Activated CD8-positive, alpha-beta memory T cell treated with anti-CD3 and anti-CD28 coated beads, Interleukin-2, amount 50 U/mL, for 1 hour (primary cell): ENCODE results near the gene TEX29.

Source experiments
- DNase-seq: peaks from one replicate; pipeline ENCODE4 v3.0.0-alpha.2; 2020; ENCODE audit errors: extremely low read depth

TEX29 gene

DNA sequence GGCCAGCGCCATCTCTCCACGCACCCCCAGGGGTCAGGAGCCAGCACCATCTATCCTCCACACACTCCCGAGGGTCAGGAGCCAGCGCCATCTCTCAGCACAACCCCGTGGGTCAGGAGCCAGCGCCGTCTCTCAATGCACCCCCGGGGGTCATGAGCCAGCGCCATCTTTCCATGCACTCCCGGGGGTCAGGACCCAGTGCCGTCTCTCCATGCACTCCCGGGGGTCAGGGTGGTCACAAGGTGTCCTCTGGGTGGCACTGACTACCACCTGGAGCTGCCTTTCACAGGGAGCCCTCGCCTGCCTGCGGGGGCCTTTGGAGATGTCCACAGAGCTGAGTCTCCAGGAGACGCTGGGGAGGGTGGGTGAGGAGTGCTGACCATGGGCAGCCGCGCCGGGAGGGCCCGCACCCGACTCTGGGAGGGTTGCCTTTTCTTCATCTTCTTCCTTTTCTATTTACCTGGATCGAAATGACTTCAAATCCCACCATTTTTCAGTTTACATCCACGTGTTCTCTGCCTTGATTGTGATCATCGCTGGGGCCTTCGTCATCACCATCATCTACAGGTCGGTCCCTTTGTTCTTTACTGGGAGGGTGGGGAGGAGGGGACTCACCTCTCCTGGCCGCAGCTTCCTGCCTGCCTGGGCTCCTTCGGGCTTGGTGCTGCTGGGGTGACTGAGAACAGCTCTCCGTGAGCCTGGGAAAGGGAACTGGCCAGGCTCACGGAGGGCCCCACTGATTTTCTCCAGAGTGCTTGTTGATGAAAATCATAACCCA is 19.1 kb downstream of the TEX29 start:
- no peak for DNase-seq

DNA sequence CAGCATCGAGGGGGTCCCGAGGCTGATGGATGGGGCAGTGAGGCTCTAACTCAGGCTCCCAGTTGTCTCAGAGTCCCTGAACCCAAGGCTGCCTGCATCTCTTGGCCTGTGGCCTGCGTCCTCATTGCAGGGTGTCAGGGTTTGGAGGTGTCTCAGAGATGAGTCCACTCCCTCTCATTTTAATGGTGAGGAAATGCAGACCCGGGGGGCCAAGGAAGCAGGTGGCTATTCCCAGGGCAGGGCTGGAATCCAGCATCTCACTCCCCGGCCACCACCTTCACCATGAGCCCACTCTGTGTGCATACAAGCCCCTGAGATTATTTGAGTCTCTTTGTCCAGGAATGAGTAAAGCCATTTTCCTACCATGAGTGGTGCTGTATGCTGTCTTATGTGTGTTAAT is 21.4 kb downstream of the TEX29 start:
- DNase-seq: no peak

DNA sequence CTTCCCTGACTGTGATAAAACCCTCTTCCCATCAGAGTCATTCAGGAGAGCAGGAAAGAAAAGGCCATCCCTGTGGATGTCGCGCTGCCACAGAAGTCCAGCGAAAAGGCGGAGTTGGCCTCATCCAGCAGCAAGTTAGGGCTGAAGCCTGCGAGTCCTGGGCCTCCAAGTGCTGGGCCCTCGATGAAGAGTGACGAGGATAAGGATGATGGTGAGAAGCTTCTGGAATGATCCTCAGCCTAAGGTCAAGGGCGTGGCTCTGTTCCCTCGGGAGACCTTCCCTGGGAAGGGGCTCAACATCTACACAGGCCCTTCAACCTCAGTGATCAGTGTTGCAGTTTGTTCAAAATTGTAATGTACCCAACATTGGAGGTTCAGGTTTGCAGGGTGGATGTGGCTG is 22.3 kb downstream of the TEX29 start:
- DNase-seq: no peak

DNA sequence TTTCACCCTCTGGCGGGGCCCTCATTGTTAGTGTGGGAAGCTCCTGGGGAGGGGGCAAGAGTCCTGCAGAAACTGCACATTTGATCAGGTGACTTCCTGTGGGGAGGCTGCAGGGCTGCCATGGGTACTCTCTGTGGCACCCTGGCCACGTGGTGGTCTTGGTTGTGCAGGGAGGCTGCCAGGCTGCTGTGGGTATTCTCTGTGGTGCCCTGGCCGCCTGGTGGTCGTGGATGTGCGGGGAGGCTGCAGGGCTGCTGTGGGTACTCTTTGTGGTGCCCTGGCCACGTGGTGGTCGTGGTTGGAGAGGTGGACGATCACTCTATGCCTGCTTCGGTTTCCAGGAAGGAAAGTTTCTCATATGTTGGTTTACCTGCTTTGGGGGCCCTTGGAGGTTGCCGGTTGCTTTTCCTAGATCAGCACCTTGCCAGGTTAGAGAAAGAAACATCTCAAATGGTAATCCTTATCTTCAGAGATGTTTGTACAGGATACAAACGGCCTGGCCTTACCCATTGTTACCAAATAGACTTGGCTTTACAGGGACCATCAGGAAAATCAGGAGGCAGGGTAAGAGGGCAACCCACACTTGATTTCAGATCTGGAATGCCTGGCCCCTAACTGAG is 22.9 kb downstream of the TEX29 start:
- no peak for DNase-seq

DNA sequence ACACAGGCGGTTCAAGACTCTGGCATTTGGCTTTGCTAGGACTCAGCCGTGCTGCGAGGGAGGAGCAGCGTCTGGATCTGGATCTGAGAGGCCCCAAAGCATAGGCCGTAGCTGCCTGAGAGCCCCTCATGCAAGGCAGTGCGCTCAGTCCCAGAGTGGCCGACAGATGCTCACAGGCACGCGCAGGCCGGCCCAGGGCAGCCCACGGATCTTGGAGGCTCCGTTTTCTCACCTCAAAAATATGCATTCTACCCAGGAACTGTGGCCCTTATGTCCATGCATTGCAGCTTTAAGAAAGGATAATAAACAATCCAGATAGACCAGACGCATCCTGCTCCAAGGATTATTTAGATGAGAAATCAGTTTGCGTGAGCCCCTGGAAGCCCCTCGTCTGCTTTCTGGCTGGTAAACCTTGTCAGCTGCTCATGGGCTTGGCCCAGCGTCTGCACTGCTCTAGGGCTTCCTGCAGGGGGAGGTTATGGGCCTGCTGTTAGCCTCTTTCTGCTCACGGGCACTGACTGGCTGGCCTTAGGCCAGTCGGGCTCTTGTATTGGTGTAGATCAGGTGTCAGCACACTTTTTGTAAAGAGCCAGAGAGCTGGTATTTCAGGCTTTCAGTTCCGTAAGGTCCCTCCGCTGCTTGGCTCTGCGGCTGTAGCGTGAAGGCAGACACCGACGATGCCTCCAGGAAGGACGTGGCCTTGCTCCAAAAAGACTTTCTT is 24.2 kb downstream of the TEX29 start:
- DNase-seq: no peak

DNA sequence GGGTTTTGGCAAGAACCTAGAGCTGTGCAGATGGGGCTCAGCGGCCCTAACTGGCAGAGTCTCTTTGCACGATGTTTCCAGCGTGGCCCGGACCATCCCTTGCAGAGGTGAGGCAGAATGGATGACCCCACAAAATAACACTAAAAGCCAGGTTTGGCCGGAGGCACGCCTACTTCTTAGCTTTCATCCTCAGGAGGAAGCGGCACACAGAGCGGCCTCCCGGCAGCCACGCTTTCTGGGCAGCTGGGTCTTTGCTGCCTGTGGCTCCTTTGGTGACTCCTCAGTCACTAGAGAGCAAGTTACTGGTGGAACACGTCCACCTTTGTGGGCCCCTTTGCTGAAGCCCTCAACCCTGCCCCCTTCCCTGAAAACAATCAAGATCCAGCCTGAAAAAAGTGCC is 25.2 kb downstream of the TEX29 start:
- no peak for DNase-seq

DNA sequence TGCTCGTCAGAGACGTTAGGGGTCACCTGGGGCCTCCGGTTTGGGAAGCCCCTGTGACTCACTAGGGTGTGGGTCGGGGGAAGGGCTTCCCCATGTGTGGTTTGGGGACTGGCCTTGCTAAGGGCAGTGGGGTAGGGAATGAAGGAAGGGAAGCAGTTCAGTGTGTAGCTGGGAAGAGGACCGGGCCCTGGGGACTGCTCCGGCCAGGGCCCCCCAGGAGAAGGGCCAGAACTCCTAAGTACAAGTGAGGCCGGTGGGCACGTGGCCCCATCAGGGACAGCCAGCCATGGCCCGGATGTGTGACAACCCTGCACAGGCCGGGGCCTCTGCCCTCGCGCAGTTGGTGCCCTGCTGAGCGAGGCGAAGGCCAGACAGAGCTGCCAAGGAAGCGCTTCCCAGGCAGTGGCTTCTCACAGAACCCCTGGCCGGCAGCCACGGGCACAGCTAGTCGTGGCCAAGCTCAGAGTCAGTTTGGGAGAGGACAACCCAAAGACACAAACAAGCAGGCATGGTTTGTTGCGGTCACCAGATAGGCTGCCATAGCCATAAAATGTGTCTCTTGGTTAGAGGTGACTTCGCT is 25.7 kb downstream of the TEX29 start:
- no peak for DNase-seq

DNA sequence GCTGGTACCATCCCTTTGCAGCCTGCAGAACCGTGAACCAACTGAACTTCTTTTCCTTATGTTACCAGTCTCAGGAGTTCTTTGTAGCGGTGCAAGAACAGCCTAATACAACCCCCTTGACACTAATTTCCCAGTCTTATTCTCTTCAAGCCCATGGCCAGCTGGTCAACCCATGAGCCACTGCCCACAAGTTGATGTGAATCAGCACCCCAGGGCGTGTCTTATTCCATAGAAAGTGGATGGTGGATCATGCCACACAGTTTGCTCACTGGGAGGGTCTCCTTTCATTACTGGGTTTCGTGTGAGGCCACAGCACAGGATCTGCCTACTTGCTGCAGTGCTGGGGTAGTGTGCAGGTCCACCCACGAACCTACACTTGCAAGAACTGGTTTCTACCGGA is 27.0 kb downstream of the TEX29 start:
- DNase-seq: no peak

DNA sequence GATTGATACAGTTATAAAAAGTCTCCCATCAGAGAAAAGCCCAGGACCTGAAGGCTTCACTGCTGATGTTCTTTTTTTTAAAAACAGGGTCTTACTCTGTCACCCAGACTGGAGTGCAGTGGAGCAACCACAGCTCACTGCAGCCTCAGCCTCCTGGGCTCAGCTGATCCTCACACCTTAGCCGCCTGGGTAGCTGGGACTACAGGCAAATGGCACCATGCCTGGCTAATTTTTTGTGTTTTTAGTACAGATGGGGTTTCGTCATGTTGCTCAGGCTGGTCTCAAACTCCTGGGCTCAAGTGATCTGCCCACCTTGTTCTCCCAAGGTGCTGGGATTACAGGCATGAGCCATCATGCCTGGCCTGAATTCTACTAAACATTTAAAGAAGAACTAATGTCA is 33.1 kb downstream of the TEX29 start:
- DNase-seq: no peak

DNA sequence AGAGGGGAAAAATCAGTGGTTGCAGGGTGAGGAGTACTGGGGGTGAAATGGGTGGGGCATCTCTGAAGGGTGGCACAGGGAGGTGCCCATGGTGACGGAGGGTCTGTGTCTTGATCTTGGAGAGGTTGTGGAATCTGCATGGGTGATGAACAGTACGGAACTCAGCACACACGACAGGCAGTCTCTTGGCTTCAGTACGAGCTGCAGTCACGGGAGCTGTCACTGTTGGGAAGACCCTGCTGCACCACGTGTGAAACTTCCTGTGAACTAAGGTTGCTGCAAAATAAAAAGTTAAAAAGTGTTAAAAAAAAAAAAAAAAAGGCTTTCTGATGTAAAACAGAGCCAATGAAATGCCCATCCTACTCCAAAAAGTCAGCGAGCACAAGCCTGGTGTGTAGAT is 34.3 kb downstream of the TEX29 start:
- no peak for DNase-seq

DNA sequence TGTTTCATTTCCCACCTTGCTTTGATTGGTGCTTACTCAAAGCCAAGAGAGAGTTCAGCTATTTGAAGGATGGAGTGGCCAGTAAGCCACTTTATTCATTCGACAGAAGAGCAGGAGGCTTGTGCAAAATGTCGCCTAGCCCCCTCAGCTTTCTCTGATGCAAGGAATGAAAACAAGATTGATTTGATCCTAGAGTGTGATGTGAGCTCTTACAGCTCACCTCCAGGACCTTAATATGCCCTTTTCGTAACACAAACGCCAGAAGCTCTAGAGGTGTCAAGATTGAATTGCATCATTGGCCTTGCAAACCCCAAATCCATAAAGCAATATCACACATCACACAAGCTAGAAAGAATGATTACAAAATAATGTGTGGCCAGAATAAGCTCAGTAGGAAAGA is 36.4 kb downstream of the TEX29 start:
- no peak for DNase-seq

DNA sequence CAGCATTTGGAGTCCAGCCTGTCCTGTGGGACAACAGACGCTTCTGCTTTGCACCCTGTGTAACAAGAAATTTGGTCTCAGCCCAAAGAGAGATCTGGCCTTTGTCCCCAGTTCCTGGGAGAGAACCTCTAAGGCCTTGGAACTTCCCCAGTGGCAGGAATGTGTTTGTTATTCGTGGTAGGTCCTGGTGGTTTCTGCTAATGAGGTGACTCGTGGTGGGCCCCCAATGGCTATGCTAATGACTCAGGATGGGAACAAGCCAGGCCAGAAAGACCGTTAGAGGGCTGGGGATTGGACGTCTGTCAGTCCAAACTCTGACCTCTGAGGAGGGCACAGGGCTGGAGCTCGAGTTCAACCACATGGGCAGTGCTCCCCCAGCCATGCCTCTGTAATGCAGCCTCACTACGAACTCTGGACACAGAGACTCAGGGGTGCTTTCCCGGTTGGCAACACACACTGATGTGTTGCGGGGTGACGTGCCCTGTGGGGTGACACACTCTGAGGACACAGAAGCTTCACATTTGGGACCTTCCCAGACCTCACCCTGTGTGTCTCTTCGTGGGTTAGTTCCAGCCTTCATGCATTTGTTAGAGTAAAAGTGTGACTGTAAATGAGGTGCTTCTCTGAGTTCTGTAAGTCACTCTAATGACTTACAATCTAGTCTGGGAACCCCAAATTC is 38.9 kb downstream of the TEX29 start:
- no peak for DNase-seq

DNA sequence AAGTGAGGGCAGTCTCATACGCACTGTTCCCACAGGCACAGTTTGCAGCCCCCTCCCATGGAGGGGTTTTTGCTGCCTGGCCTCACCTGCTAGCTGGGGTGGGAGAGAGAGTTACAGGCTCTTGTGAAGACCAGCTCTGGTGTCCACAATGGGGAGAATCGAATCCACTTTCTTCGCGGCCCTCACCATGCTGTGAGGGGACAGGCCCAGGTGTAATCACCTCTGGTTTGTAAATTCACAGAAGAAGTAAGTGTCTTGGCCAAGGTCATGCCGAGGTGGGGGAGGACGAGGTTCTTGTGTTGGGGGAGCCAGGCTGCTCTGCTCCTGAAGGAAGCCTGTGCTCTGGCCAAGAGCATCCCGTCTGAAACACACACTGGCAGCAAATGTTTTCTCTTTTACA is 39.5 kb downstream of the TEX29 start:
- no peak for DNase-seq

DNA sequence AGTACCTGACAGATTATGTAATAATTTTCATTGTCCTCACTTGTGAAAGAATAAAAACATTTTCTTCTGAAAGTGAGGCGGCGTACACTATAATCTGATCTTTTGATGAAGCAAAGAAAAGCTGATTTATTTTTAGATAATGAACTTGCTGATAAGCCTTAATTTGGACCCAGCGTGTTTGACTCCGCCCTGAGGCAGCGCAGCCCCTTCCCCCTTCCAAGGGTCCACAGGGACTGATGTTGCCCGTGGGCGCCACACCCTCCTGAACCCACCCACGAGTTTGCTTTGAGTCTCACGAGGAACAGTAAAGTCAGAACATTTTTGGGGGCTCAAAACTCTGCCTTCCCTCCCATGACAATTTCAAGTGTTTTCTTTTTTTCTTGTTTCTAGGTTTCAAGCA is 40.0 kb downstream of the TEX29 start:
- no peak for DNase-seq

DNA sequence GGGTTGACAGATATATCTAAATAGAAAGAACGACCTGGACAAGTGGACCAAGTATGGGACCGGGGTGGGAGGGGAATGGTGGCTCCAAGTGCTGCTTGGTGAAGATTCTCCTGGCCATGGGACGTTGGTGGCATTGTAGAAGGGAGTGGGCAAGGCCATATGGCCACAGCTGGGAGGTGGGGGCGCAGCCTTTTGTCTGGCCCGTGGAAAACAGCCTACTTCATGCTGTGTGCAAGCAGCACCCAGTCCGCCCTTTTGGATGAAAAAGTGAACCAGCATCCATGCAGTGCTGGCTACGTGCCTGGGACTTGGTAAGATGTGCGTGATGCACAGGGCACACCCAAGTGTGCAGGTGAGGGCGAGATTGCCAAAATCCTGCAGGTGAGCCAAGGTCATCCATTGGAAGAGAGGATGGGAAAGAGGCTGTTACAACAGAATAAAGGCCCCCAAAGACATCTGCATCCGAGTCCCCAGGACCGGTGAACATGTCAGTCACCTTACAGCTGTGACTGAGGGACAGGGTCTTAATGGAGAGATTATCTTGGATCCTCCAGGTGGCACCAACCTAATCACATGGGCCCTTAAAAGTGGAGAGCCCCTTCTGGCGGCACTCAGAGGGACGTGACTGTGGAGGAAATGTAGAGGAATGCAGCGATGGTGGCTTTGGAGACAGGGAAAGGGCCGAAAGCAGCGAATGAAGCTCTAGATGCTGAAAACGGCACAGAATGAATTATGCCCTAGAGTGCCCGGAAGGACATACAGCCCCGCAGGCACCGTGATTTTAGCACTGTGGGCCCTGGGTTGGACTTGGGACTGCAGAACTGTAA is 40.8 kb downstream of the TEX29 start:
- no peak for DNase-seq

DNA sequence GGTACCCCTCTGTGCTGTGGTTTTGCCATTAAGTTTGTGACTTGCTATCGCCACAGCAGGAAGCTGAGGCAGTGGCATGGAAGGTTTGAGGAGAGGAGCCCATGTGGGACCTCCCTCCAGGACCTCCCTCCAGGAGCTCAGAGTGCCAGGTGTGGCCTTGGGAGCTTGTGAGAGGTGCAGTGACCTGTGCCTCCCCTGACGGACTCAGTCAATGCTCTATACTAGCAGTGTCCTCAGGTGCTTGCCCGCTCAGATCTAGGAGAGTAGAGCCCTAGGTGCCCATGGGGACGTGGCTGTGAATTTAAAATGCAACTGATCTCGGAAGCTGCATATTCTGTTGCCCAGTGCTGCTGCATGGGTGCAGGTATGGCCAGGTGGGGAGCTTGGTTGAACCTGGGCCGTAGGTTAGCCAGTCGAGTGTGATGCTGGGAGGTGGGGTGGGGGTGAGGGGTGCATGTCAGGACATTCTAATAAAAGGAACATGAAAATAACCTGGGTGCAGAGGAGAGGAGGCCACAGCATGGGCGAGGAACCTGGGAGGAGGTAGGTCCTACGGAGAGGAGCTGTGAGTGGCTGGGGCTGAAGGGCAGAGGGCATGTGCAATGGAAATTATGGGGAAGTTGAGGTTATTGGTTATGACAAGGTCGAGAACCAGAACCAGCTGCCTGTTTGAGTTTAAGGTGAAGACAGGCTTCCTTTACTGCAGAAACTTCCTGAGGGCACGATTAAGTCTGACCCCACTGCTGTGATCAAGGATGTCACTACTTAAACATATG is 41.6 kb downstream of the TEX29 start:
- no peak for DNase-seq

DNA sequence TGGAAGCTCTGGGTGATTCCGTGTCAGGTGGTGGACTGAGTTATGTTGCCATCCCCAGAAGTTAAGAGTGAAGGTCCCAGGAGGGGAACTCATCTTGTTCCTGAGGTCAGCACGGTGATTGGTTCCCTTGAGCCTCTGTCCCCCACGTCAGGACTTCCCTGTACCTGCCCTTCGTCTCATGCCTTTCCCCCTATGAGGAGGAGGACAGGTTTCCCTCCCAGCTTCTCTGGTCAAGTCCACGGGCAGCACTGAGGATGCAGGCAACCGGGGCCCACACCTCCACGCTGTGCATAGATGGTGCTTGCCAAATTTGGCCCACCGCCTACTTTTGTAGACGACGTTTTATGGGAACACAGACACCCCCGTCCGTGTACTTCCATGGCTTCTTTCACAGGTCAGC is 42.7 kb downstream of the TEX29 start:
- DNase-seq: no peak

DNA sequence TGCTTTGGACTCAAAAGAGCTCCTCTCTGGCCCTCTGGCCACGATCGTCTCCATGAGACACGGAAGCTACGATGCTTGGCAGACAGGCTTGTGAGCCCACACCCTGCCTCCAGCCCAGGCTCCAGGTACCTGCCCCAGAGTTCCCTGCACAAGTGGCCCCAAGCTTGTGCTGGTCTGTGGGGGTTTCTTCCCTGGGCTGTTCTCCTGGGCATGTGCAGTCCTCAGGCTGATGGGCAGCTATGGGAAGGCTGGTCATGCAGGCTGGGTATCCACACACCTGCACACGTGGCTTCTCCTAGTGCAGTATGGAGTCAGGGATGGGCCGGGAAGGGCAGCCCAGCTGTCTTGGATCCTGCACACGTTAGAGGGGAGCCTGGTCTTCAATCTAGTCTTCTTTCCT is 43.1 kb downstream of the TEX29 start:
- DNase-seq: no peak

DNA sequence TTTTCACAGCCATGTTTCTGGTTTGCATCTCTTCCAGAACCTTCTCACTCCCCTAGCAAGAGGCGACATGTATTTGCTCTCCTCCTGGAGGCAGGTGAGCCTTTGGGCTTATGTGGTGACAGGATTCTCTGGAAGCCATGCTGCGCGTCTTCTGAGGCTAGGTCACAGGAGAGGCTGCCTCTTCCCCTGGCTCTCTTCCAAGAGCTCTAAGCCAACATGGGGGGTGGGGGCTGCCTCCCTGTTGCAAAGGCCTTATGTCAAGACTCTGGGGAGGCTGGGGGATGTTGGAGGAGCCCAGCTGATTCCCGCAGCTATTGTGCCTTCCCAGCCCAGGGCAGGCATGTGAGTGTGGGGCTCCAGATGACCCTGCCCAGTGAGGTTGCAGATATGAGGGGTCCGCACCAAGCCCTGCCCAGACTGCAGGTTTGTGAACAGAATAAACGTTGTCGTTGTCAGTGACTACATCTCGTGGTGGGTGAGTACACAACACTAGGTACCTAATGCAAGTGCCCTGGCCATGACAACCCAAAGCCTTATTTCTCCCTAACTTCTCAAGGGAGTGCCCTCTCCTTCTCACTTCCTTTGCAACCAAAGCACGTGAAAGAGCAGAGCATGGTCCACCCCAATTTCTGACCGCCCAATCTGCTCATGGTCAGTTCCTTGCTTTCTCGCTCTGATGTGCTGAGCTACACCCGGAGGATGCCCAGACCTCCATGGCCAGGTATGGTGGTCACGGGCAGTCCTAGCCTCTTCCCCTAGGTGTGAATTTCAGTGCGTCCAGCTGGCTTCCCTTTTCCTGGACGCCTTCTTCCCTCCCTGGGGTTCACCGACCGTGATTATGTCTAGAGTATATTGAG is 44.9 kb downstream of the TEX29 start:
- DNase-seq: no peak

DNA sequence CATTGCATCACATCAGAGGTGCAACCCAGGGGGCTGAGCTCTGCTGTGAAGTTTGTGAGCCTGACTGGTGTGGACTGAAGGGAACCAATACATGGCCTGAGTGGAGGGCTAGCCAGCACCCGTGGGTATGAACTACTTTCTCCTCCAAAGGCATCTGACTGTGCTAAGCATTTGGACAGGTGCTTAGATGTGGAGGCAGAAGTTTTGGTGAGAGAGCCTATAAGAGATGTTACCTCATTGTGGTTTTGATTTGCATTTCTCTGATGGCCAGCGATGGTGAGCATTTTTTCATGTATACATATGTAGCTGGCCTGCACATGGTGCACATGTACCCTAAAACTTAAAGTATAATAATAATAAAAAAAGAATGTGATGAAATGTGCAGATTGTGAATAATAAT is 46.9 kb downstream of the TEX29 start:
- DNase-seq: no peak
